Stimulated activated naive CD8-positive, alpha-beta T cell treated with anti-CD3 and anti-CD28 coated beads, Interleukin-15, Interleukin-2, amounts not matched to agents 100 ng/mL and 50 ng/mL, for 24 hours (primary cell): ENCODE measurements around the gene KLHL5.

Source experiments
- H3K27ac Mint-ChIP-seq: one replicate; pipeline ENCODE4 v1.8.0; 2021; ENCODE audit warnings: mild to moderate bottlenecking, mixed read lengths
- H3K27me3 Mint-ChIP-seq: one replicate; pipeline ENCODE4 v1.8.0; 2021; ENCODE audit warnings: mixed read lengths
- H3K36me3 Mint-ChIP-seq: one replicate; pipeline ENCODE4 v1.8.0; 2021; ENCODE audit warnings: low read depth, mixed read lengths
- H3K4me1 Mint-ChIP-seq: one replicate; pipeline ENCODE4 v1.8.0; 2021; ENCODE audit warnings: low read depth, mixed read lengths
- H3K4me3 Mint-ChIP-seq: one replicate; pipeline ENCODE4 v1.8.0; 2021; ENCODE audit warnings: mild to moderate bottlenecking, mixed read lengths
- H3K9me3 Mint-ChIP-seq: one replicate; pipeline ENCODE4 v1.8.0; 2021; ENCODE audit warnings: mixed read lengths

The KLHL5 gene

GRCh38 chr4:39169426-39169825 is 107.4 kb downstream of the KLHL5 start:
- no peaks in the 10 kb centered on the region for H3K9me3 Mint-ChIP-seq
- no peaks in the 10 kb centered on the region for H3K27me3 Mint-ChIP-seq
- no peak overlapping the region for H3K4me3 Mint-ChIP-seq
- H3K27ac Mint-ChIP-seq, result no peak overlapping the region
- no peaks in the 10 kb centered on the region for H3K36me3 Mint-ChIP-seq
- peaks cover 10% of the 10 kb centered on the region for H3K4me1 Mint-ChIP-seq

DNA sequence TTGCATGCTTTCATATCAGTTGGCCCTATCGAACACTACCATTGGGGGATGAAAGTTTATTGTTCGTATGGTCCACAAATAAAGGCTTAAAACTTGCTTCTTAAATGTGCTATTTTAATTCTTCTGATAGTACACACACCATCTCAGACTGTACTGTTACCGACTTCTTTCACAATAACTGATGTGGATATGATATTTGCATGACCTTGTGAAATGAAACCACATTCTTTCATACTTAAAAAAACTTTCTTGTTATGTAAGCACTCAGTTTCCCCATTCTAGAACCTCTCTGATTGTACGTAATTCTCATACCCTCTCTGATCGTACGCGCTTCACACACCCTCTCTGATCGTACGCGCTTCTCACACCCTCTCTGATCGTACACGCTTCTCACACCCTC is 108.3 kb downstream of the KLHL5 start:
- Mint-ChIP-seq H3K4me3 (no peak overlapping the region), H3K27ac (no peak overlapping the region), H3K36me3 (no peaks in the 10 kb centered on the region), H3K27me3 (no peaks in the 10 kb centered on the region), H3K9me3 (no peaks in the 10 kb centered on the region), H3K4me1 (peaks cover 8% of the 10 kb centered on the region)
